Right lobe of liver (tissue), 6 donors: ENCODE data around the gene MTSS2. TPM values are rescaled to one million over a fixed set of nuclear protein-coding genes. Genes with fewer than 3 reads are reported as not detected.

ENCODE experiments used
- ATAC-seq, 4 donors: fragments of 200-7000 bp; cut with Tn5 transposase; one replicate each; pipeline ENCODE4 v1.9.1; 2020; ENCODE audit warnings: mild to moderate bottlenecking in 4 of 4, moderate library complexity in 4 of 4
- DNase-seq, 3 donors: peaks; one replicate each; pipeline ENCODE4 v3.0.0-alpha.2; 2020
- H3K27ac ChIP-seq, 3 donors: fragments of 200-600 bp; one replicate each; pipeline ENCODE4 v1.8.0; 2022
- H3K27me3 ChIP-seq, 2 donors: fragments of 200-600 bp; one replicate each; pipeline ENCODE4 v1.8.0; 2022
- H3K36me3 ChIP-seq, 4 donors: fragments of 200-600 bp; sonication (generic) in 1 of 4; one replicate each; pipeline versions ENCODE4 v1.5.1 to v1.8.0; 2017 to 2022; ENCODE audit warnings: control low read depth in 1 of 4
- H3K4me1 ChIP-seq, 4 donors: fragments of 200-600 bp; sonication (generic) in 1 of 4; one replicate each; pipeline versions ENCODE4 v1.5.1 to v1.8.0; 2017 to 2022; ENCODE audit warnings: control low read depth in 1 of 4
- H3K4me3 ChIP-seq, 3 donors: fragments of 200-600 bp; one replicate each; pipeline ENCODE4 v1.8.0; 2022
- H3K9me3 ChIP-seq, 4 donors: fragments of 200-600 bp; sonication (generic) in 1 of 4; one replicate each; pipeline versions ENCODE4 v1.5.1 to v1.8.0; 2017 to 2022; ENCODE audit warnings: control low read depth in 1 of 4
- POLR2A ChIP-seq: fragments of 450-650 bp; IDR thresholded peaks from one replicate; pipeline ENCODE4 v1.6.1; 2017; ENCODE audit warnings: antibody characterized with exemption, mild to moderate bottlenecking
- WGBS: methylation state at CpG from one replicate; pipeline ENCODE4 v1.1.6; 2018; ENCODE audit warnings: low coverage, low lambda C conversion rate; ENCODE audit not compliant: insufficient coverage; ENCODE audit errors: missing lambda C conversion rate; 5-methylcytosine and 5-hydroxymethylcytosine counted together
- intact Hi-C, 2 donors: fragments of 100-400 bp; cut with DNase I; formaldehyde crosslinking; loops; one replicate each; pipeline versions ENCODE4 v1.11.2 to v1.14.1; 2022
- total RNA-seq, 6 experiments: library from RNA; depleted of rRNA in 2 of 6; stranded (reverse); fragments of >200 nt in 2 of 6; fragmentation: NEBNext Ultra II Directional in 3 of 6; extraction: Animal tissue kit (Norgen Biotek cat#: 25700) in 3 of 6; gene quantifications; one replicate each; pipeline versions ENCODE4 v1.1.0 to v1.2.4, GENCODE V29; 2016 to 2023
- TF ChIP-seq, protein P1 (sequence below), 4 donors: fragments of 200-600 bp in 3 of 4; fragments of 450-650 bp in 1 of 4; IDR thresholded peaks; one replicate each; pipeline versions ENCODE4 v1.5.1 to v1.8.0; 2016 to 2022; ENCODE audit warnings: antibody characterized with exemption in 4 of 4, mild to moderate bottlenecking in 2 of 4
- donor health status: DM: no; HTN: yes; CAD: no.
- donor health status: DM: no; HTN: no; CAD: no.
- donor health status: DM: no; HTN: no; CAD: no.
- donor health status: DM: no; HTN: yes; CAD: no.
- donor health status: DM: no; HTN: yes; CAD: no.

The MTSS2 gene
- total RNA-seq, 6 experiments from 2014 or later, result 28.5 to 117 (median 80.2) TPM

DNA sequence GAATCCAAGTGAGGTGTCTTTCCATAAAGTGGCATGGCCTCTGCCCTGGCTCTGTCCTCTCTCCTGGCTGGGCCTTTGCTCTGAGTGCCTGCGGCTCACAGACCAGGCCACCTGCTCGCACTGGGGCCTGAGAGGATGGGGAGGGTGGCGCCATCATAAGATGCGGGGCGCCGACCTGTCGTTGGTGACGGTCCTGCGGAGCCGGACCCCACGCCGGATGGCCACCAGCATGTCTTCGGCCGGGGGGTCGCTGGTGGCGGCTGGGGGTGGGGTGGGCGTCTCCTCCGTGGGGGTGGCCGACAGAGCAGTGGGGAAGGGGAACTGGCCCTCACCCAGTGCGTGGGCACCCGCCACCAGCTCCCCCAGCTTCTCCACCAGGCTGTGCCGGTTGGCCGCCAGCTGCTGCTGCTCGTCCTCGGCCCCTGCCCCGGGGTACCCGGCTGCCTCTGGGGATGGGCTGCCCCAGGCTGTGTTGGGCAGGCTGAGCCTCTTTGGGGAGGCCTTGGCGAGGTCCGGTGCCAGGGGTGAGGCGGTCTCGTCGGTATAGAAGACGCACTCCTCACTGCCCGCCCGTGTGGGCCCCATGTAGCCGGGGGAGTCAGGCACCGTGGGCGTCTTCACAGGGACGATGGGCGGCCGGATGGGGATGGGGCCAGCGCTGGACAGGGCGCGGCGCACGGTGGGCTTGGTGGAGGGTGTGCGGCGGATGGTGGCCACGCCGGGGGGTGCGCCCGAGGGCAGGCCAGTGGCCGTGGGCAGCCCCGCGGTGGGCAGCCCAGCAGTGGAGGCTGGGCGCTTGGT is 22.1 kb downstream of the MTSS2 start:
- peaks cover 0 to 50% (median 29%) of the 10 kb centered on the region in 4 donors for H3K36me3 ChIP-seq
- DNase-seq (peak in 1 of 3 donors; percentile 47), ATAC-seq (no peak)
- no peak for TF ChIP-seq POLR2A
- TF ChIP-seq, protein P1, sequence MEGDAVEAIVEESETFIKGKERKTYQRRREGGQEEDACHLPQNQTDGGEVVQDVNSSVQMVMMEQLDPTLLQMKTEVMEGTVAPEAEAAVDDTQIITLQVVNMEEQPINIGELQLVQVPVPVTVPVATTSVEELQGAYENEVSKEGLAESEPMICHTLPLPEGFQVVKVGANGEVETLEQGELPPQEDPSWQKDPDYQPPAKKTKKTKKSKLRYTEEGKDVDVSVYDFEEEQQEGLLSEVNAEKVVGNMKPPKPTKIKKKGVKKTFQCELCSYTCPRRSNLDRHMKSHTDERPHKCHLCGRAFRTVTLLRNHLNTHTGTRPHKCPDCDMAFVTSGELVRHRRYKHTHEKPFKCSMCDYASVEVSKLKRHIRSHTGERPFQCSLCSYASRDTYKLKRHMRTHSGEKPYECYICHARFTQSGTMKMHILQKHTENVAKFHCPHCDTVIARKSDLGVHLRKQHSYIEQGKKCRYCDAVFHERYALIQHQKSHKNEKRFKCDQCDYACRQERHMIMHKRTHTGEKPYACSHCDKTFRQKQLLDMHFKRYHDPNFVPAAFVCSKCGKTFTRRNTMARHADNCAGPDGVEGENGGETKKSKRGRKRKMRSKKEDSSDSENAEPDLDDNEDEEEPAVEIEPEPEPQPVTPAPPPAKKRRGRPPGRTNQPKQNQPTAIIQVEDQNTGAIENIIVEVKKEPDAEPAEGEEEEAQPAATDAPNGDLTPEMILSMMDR (IDR thresholded peaks at IDR 0.05), result no peak
- H3K9me3 ChIP-seq, result no peaks in the 10 kb centered on the region
- H3K27me3 ChIP-seq, result no peaks in the 10 kb centered on the region
- WGBS, result 96% methylated on average over 5 of the region's 56 CpGs
- intact Hi-C loops, result no loop called here
- no peaks in the 10 kb centered on the region for H3K4me1 ChIP-seq
- no peak overlapping the region for H3K27ac ChIP-seq
- H3K4me3 ChIP-seq, result no peak overlapping the region

DNA sequence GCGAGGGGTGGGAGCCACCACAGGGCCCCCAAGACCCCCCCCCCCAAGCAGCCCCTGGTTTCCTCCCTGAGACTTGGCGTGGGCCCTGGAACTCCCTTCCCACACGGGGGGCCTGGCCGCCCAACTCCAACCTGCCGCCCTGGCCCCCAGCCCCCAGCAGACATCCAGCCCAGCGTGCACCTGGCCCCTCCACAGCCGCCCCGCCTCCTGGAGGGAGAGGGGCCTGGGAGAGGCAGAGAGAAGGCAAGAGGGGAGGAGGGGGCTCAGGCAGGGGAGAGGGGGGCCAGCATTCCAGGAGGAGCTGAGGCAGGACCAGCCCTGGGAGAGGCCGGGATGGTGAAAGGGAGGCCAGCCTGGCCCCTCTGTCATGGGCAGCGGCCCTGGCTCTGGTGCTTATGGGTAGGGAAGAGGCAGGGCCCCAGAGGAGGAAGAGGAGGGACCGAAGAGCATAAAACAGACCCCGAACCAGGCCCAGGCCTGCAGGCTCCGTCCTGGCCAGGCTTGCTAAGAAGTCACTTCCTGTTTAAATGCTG is 22.8 kb downstream of the MTSS2 start:
- ATAC-seq, result no peak

DNA sequence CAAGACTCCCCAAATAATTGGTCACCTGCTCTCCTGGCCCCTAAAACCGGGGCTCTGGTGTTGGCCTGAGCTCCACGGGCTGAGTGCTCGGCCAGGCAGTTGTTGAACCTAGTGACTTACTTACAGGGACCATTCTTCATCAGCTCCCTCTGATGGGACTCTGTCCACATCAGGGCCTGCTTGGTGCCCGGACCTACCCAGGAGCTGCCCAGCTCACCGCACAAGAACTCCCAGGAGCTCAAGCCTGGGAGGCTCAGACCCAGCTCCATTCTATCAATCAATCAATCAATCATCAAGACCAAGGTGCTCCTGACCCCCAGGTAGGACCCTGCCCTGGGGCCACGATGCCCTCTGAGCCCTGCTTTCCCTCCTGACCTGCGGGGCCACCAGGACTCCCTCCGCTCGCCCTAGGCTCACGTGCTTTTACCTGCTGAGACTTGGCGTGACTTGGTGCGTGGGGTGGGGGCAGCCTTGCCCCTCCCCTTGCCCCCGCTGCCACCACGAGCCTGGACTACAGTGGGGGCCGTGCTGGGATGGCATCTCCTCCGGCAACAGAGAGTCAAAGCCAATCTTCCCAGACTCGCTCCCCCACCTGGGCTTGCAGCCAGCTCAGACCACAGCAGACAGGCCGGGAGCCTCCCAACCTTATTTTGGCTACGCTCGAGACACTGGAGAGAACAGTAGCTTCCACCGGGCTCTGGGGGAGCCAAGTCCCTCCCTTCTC is 23.8 kb downstream of the MTSS2 start:
- intact Hi-C loops, result no loop called here
- DNase-seq (peak in 1 of 3 donors; percentile 48), ATAC-seq (peak in 3 of 4 donors; percentile 14 to 27 (median 19))
- Histone ChIP-seq H3K36me3 (peaks cover 0 to 42% (median 24%) of the 10 kb centered on the region in 4 donors), H3K9me3 (no peaks in the 10 kb centered on the region), H3K4me3 (no peak overlapping the region), H3K27ac (no peak overlapping the region), H3K27me3 (no peaks in the 10 kb centered on the region), H3K4me1 (no peaks in the 10 kb centered on the region)
- WGBS, result 70% methylated on average over 7 of the region's 21 CpGs
- TF ChIP-seq, protein P1 (IDR thresholded peaks at IDR 0.05), result no peak
- no peak for TF ChIP-seq POLR2A

More for the DNA sequence above, 22.8 kb downstream of the MTSS2 start:
- H3K36me3 ChIP-seq, result peaks cover 0 to 44% (median 26%) of the 10 kb centered on the region in 4 donors
- TF ChIP-seq, protein P1 (IDR thresholded peaks at IDR 0.05), result no peak
- no peak for TF ChIP-seq POLR2A
- intact Hi-C loops, result no loop called here
- no peak overlapping the region for H3K4me3 ChIP-seq
- H3K27ac ChIP-seq, result no peak overlapping the region
- 100% methylated on average over 2 of the region's 13 CpGs for WGBS
- no peaks in the 10 kb centered on the region for H3K27me3 ChIP-seq
- DNase-seq, result no peak
- H3K9me3 ChIP-seq, result no peaks in the 10 kb centered on the region
- no peaks in the 10 kb centered on the region for H3K4me1 ChIP-seq

DNA sequence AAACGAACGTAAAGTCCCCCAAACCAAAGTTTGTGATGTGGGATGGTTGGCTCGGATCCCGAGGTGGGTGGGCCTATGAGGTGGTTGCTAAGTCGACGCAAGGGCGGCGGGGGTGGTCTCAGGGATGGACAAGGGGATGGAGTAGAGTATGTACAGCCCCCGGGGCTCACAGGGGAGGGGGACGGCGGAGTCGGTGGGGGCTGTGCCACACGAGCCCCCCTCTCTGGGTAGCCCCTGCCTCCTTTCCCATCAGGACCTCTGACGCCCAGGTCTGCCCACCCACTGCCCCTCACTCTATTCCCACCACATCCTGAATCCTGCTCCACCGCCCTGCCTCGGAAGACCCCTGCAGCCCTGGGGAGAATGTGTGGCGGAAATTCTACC is 24.3 kb downstream of the MTSS2 start:
- H3K4me3 ChIP-seq, result no peak overlapping the region
- ATAC-seq (peak in 1 of 4 donors; percentile 2), DNase-seq (peak in 1 of 3 donors; percentile 47)
- H3K4me1 ChIP-seq, result no peaks in the 10 kb centered on the region
- TF ChIP-seq POLR2A, result no peak
- TF ChIP-seq, protein P1 (IDR thresholded peaks at IDR 0.05), result no peak
- no peaks in the 10 kb centered on the region for H3K9me3 ChIP-seq
- peaks cover 0 to 37% (median 23%) of the 10 kb centered on the region in 4 donors for H3K36me3 ChIP-seq
- H3K27me3 ChIP-seq, result no peaks in the 10 kb centered on the region
- 67% methylated on average over 7 of the region's 17 CpGs for WGBS
- no peak overlapping the region for H3K27ac ChIP-seq
- intact Hi-C loops, result no loop called here
